NCI-H1694 (cell line): ENCODE results near the gene FIBCD1.
A peak's percentile ranks its signal among the peaks of the same experiment; 100 is the strongest.

Experiments
- DNase-seq: peaks from one replicate; lab custom pipeline; 2025; lab: John Stamatoyannopoulos, UW

Gene FIBCD1

DNA sequence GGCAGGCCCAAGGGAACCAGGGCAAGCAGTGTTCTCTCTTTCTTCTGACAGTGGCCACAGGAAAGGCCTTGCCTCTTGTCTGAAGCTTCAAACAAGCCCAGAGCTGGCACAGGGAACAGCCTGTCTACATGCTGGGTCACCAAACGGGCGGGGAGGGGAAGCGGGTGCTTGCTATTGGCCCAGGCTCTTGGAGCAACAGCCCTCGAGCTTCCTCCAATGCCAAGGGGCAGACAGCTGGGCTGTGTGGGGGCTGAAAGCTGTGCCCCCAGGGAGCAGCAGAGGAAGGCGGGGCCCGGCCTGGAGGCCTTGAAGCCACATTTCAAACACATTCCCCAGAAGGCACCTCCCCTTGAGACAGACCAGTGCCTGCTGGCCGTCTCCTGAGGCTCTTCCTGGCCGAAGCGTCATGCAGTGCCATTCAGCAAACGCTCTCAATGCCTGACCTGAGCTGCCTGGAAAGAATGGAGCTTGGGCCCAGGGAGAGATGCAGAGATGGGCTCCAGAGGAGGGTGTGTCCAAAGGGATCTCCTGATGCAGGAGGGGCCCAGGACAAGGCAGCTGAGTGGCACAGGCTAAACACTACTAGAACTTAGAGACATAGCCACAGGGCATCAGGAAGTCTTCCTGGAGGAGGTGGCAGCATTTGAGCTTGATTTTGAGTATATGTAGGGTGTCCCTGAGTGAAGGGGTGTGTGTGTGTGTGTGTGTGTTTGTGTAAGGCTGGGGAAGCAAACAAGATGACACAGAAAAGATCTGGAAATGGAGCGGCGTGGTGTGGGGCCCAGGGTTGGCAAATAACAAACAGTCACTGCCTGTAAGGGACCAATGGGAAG, 2.5 kb downstream of the FIBCD1 start:
- DNase-seq: peak; percentile 54

DNA sequence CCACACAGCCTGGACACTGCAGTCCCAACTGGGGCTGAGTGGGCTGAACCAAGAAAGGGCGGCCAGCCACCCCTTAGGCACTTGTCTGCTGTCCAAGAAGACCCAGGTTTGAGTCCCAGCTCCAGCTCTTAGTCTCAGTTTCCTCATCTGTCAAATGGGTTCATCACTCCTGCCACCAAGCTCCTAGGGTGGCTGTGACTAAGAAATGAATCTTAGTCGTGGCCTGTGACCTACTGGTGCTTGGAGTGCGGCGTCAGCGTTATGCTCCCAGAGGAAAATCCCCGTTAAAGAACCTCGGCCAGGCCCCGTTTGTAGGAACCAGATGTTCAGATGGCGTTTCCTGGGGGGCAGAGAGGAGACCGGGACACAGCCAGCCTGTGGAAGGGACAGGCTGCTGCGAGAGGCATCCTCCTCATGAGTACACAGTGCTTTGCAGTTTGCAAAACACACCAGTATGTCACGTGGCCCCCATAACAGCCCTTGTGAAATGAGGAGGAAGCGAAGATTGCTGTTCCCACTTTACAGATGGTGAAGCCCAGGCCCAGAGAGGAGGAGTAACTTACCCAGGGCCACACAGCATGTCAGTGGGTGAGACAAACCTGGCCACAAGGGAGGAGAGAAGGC, 3.3 kb downstream of the FIBCD1 start:
- DNase-seq: no peak

DNA sequence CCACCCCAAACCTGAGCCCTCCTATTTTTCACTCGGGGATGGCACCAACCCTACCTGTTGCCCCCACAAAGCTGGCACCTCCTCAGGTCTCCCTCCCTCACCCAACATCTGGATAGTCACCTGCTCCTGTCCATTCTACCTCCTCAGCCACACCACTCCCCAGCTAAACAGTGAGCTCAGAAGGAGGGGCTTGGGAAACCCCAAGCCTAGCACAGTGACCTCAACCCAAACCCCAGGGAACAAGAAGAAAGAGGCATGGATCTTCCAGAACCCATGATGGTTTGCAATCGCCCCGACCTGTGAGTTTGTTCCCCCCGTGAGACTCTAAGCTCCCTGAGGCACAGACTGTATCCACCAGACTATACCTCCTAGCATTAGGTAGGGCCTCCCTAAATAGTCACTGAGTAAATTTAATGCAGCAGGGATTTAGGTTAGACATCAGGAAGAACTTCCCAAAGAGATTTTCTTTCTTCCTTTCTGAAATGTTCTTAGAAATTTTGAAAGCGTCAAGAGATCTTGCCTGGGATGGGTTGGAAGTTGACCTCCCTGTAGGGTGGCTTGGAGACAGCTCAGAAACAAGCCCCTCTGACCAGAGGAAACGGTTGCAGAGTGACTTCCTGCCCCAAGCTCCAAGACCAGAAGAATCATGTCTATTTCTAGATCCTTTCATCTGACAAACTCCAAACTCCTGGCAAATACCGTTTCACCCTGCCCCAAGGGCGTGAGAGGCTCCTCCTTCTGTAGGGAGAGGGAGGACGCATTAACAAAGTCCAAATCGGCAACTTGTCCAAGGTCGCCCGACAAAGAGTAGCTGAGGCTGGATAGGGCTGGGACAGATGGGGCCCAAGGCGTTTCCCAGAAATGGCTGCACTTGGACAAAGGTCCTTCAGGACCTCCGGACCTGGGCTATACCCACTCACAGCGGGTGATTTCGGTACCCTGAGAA, 4.1 kb downstream of the FIBCD1 start:
- no peak for DNase-seq

DNA sequence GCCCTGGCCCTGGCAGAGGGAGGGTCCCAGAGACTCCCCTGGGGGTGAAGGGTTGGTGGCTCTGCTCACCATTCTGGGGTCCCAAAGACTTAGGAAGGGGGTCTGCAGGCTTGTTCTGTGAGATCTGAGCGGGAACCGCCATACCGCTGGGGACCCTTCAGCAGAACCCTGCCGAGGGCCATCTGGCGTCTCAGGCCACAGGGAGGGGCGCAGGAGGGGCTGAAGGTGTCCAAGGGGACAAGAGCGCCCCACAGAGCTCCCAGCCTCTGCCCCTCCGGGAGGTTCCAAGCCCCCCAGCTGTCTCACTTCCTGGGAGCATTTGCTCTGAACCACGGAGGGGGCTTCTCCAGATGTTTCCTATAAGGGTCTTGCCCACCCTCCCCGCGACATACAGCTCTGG, 4.8 kb downstream of the FIBCD1 start:
- DNase-seq: no peak

DNA sequence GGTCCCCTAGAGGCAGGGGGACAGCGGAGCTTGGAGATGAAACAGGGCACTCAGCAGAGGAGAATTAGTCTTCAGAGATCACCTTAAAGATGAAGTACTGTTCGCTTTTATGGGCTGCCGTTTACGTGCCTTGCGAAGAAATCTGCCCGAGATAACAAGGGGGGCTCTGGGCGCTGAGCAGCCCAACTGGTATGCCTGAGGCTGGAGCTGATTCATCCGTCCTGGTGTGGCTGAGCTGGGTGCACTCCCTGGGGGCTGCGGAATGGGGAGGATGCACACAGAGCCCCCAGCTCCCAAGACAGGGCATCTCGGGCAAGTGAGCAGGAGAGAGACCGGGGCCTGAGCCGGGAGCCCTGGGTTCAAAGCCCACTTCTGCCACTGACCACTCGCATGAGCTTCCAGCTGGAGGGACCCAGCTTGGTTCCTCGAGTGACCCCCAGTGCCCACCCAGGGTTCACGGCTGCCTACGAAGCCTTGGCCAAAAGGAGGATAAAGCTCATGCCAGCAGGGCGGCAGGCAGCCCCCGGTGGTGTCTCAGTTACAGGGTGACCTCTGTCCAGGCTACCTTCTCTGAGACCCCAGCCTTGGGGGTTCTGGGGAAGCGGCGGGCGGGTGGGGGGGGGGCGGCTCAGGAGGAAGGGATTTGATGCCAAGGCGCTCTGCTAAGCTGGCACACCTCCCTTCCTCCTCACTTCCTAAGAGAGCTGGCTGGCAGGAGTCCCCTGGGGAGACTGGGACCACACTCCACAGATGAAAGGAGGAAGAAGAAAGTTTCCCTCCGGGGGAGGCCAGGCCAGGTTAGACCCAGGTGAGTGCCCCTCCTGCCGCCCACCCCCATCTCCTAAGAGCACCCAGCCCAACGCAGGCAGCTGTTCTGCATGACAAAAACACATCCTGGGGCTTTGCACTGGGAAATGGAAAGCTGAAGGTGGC, 5.7 kb downstream of the FIBCD1 start:
- DNase-seq: no peak

DNA sequence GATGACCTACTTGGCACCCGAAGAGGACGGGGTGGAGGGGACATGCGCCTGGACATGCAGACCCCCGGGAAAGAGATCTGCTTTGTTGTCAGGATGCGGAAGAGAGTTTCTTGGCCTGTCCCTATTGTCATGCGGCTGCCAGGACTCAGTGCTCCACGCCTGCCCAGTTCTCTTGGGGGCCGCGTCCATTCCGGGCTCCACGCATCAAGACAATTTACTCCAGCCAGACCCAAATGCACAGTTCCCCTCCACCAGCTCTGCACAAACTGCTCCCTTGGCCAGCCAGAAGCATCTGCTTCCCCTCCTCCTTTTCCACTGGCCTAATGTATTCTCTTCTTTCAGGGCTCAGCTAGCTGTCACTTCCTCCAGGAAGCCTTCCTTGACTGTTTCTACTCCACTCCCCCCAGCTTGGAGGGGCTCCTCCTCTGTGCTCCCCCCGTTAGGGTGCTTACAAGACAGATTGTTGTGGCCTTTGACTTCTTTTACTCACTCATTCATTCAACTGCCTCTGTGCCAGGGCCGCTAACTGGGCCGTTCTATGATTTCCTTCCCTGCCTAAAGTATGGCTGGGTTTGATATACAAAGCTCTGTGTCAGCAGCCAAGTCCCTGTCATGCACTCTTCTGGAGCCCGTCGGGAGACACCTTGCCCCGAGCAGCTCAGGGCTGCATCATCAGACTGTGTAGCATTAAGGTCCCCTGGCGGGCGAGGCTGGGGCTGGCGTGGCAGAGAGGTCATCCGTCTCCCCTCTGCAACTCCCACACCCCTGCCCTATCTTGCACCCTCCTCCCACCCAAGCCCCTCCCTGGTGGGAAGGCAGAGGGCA, 6.6 kb downstream of the FIBCD1 start:
- no peak for DNase-seq

DNA sequence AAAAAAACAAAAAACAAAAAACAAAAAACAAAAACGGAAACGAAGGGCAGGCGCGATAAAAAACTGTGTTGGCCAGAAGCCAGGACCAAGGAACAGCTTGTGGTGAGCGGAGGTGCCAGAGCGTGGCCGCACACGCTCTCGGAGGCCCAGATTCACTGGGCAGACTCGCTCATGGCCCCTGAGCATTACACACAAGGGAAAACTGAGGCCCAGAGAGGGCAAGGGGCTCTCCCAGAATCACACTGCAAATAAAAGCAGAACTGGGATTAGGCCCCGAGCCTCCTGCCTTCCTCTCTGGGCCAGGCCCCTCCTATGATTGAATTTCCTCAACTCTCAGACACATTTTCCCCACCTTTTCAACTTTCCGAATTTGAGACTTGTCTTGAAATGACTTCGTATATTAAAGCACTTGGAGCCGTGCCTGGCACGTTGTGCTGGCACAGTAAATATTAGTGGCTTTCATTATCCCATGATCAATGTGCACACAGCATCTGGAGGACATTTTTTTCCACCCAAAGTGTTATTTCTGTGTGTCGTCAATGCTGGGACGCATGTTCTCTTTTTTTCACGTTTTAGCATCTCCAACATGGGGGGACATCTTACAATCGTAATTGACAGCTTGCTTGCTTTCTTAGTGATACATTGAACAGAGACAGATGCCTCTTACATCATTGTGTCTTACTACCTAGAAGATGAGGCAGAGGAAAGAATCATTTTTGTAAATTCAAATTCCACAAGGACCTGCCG, 7.4 kb downstream of the FIBCD1 start:
- no peak for DNase-seq

DNA sequence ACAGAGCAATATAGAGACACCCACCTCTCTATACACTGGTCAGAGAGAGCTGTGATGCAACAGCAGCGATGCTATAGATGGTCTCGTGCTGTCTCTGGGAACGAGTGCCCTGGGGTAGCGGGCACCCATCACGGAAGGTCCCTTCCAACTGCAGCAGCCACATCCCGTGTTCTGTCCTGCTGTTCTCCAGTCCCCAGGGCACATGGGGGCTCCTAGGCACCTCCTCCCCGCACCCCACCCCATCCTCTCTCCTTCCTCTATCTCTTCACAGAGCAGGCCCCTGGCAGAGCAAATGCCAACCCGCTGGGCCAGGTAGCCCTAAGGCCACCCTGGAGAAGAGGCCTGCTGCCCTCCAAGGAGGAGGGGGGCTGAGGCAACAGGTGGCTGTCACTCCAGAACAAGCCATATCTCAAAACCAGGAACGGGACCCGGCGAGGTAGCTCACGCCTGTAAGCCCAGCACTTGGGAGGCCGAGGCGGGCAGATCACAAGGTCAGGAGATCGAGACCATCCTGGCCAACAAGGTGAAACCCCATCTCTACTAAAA, 8.2 kb downstream of the FIBCD1 start:
- DNase-seq: no peak

DNA sequence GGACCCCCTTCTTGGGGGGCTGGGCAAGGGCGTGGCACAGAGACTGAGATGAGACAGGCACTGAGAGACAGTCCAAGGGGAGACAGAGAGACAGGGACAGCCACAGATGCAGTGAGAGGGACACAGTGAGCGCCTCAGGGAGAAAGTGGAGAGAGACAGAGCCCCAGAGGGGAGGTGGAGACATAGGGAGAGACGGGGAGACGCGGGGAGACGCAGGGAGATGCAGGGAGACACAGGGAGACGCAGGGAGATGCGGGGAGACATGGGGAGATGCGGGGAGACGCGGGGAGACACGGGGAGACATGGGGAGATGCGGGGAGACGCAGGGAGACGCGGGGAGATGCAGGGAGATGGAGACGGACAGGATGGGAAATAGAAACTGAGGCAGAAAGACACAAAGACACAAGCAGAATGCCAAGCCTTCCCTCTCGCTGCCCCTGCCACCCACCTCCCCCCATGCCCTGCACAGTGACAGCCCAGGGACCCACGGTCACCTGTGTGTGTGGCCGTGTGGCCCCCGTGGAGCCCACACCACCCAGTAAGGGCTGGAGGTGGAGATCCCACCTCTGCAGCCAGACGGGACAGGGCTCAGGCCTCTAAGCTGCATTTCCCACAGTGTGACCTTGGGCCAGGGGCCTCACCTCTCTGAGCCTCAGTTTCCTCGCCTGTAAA, 8.8 kb downstream of the FIBCD1 start:
- no peak for DNase-seq

DNA sequence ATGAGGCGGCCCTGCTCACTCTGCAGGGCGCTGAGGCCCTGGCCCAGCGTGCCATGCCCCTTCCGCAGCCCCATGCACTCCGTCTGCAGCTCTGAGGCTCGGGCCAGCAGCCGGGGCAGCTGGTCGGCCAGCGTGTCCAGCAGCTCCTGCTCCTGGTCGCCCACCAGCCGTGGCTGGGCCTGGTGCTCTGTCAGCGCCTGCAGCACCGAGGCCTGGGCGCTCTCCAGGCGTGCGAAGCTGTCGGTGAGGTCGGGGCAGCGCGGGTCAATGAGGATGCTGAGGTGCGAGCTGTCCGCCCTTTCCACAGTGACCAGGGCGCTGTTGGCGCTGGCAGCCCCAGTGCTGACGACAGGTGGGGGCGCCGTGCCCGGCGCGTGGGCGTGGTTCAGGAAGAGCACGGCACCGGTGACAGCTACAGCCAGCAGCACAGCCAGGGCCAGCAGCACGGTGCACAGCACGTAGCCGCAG, 9.4 kb downstream of the FIBCD1 start:
- no peak for DNase-seq

DNA sequence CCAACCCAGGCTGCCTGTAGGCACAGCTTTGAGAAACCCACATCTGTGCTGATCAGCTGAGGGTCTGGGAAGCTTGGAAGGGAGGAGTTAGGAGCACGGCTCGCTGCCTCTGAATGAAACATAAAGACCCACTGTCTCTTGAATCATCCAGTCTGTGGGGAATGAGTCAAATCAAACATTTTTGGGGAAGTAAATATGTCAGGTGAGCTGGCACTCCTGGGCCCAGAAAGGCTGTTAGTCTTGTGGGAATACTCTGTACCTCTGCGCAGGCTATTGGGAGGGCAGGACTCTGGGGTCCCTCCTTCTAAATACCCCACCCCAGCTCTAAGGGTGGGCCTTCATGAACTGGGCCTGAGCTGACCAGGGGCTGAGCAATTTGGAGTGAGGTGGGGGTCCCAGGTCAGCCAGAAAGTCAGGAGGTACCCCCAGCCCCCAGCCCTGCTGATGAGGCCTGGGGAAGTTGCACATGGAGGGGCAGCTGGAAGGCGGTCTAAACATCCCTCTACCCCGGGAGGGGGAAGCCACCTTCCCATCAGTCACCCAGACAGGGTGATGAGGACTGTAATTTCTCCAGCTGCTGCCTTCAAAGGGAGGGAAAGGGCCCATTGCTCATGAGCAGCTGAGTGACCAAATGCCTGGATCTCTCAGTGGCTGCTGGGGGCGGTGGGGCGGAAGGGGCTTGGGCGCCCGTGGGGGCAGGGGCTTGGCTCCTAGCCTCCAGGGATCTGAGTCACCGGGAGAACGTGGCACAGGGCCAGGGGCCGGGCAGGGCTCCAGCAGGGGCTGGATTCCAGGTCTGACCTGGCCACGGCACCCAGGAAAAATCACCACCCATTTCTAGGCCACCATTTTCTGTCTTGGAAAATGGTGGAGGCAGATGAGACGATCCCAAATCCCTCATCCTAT, 10.8 kb downstream of the FIBCD1 start:
- no peak for DNase-seq

DNA sequence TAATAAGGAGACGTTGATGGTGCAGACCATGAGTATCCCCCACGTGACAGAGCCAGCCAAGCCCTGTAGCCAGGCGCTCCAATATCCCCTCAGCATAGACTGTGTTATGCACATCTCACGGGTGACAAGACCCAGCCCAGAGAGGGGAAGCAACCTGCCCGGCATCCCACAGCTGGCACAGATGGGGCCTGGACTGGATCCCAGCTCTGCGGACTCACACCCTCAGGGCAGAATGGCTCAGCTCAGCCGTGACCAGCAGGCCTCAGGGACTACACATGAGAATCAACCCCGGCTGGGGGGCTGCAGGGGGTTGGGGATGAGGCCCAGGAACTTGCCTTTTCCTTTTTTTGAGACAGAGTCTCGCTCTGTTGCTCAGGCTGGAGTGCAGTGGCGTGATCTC, 11.7 kb downstream of the FIBCD1 start:
- no peak for DNase-seq

DNA sequence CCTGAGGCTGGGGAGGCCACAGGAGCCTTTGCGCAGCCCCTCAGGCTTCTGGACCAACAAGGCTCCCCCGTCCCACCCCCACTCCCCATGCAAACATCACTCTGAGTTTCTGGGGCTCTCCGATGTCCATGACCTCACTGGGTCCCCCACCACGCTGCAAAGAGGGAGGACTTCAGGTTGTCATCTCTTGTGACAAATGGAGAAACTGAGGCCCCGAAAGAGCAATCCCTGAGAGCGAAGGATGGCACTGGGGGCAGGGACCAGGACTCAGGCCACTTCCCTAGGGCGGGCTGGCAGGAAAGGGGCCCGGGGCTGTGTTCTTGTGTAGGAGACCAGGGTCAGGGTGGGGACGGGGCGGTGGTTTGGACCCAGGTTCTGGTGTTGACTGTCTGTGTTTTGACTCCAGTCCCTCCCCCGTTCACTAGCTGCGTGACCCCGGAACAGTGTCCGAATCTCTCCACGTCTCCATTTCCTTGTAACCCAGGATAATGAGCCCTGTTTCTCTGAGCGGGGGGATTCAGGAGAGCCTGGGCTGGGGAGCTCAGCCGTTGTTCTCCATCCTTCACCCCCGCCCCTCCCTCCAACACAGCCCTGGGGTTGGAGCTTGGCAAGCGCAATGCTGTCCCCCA, 13.9 kb downstream of the FIBCD1 start:
- DNase-seq: no peak

DNA sequence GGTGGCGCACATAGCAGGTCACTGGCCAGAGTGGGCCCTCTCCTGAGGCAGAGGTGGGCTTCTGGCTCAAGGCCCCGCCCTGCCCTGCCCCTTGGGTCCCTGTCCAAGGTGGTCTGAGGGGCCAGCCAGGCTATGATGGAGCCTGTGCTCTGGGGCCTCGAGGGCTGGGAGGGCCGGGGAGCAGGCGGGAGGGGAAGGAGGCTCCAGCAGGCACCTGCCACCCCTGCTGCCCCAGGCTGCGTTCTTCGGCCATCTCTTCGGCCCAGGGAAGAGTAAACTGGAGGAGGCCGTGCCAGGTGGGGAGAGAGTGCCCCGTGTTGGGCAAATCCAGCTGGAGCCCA, 14.6 kb downstream of the FIBCD1 start:
- no peak for DNase-seq

DNA sequence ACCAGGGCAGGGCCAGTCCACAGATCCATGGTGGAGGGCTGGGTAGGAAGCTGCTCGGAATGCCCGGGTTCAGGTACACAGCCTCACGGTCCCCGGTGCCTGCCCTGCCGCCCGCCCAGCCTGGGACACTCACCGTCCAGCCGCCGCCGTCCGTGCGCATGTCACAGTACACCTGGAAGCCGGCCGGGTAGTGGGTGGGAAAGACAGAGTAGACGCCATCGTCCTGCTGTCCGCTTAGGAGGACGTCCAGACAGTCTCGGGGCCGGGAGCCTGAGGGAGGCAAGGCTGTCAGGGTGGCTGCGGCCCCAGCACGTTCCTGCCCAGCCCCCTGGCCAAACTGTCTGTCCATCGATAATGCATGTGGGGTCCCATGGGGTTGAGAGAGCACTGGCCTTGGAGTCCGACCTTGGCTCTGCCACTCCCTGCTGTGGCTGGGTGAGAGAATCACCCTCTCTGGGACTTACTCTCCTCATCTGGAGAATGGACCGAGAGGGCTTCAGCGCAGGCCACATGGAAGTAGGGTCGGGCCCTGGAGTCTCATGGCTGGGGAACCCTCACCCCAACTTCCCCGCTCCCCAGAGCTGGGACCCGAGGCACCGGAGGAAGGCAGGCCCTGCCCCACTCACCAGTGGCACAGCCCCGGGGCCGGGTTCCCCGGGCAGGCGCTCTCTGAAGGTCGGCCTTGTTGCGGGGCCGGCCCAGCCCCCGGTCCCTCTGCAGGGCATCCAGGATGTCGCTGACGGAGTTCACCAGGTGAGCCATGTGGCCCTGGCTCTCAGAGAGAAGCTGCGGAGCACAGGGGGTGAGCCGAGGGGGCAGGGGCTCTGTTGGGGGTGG, 15.2 kb downstream of the FIBCD1 start:
- no peak for DNase-seq

DNA sequence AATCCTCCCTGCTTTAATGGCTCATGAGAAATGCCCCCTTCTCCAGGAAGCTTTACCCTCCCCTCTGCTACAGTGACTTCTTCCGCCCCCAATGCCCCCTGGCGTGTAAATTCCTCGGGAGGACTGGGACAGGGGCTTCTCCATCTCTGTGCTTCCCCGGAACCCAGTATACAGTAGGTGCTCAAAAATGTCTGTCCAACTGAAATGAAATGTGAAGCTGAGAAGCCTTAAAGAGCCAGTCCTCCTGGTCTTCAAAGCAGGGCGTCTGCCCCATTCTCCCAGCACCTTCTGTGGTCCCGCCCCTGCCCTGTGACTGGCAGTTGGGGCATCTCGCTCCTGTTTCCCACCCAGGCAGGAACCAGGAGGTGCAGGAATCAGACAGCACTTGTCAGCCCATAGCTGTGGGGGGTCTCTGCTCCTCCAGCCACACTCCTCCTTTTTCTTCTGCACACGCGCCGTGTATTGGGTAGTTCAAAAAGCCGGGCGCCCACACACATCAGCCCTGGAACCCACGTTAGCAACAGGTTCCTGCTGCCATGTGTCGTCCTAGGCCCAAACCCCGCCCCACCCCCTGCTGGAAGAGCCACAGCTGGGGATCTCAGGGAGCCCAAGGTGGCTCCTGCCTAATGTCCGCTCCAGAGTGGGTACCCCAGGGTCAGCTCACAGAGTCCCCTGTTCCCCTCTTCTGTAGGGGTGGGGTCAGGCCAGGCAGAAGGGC, 16.0 kb downstream of the FIBCD1 start:
- no peak for DNase-seq
